Measurements from ENCODE around the gene AOPEP. TPM values are rescaled to one million over a fixed set of nuclear protein-coding genes. Genes with fewer than 3 reads are reported as not detected.

The AOPEP gene
- total RNA-seq, 1 donor from 2014 or later = 75.3 TPM

- Histone ChIP-seq H4K20me1 (ENCODE audit: insufficient read depth, low read length) (no peaks in the 10 kb centered on the region), H3K4me2 (ENCODE audit: low read length) (no peak overlapping the region), H3K9ac (ENCODE audit: low read length) (no peak overlapping the region), H3K4me1 (ENCODE audit: insufficient read depth, low read length) (peaks cover 55% of the 10 kb centered on the region), H3K79me2 (ENCODE audit: insufficient read depth, low read length) (peaks cover 4% of the 10 kb centered on the region), H3K9me3 (ENCODE audit: insufficient read depth, low read depth, low read length) (no peaks in the 10 kb centered on the region), H2AFZ (ENCODE audit: low read depth, low read length) (no peak overlapping the region), H3K27me3 (ENCODE audit: insufficient read depth, low read length) (no peaks in the 10 kb centered on the region), H3K36me3 (ENCODE audit: insufficient read depth, low read length) (no peaks in the 10 kb centered on the region), H3K27ac (ENCODE audit: low read depth, low read length) (no peak overlapping the region), H3K4me3 (ENCODE audit: insufficient read depth, low read depth, low read length) (no peak overlapping the region)
- Mint-ChIP-seq H3K27ac (ENCODE audit: unreplicated experiment) (no peak overlapping the region), H3K4me1 (ENCODE audit: low read depth, unreplicated experiment) (peaks cover 61% of the 10 kb centered on the region), H3K4me3 (ENCODE audit: unreplicated experiment) (no peak overlapping the region), H3K9me3 (ENCODE audit: unreplicated experiment) (no peaks in the 10 kb centered on the region), H3K27me3 (ENCODE audit: low read depth, unreplicated experiment) (no peaks in the 10 kb centered on the region), H3K36me3 (ENCODE audit: low read depth, unreplicated experiment) (peaks cover 3% of the 10 kb centered on the region)
- TF ChIP-seq CTCF (IDR thresholded peaks at IDR 0.05; ENCODE audit: insufficient read depth, low read depth, low read length) = no peak
- no peak for TF ChIP-seq EZH2 (IDR thresholded peaks at IDR 0.05; ENCODE audit: insufficient read depth, low read length)
- no peak for DNase-seq (ENCODE audit: low read depth)
- FAIRE-seq = no peak
Measured at GRCh38 chr9:94918038-94918753, 191.7 kb downstream of the AOPEP start.

GRCh38 chr9:94919376-94920098 is 193.0 kb downstream of the AOPEP start:
- DNase-seq (ENCODE audit: low read depth) (peak; percentile 81), FAIRE-seq (no peak)
- TF ChIP-seq CTCF (IDR thresholded peaks at IDR 0.05; ENCODE audit: insufficient read depth, low read depth, low read length) (no peak), EZH2 (IDR thresholded peaks at IDR 0.05; ENCODE audit: insufficient read depth, low read length) (no peak)
- Mint-ChIP-seq H3K4me3 (ENCODE audit: unreplicated experiment) (peak overlapping the region; percentile 27), H3K27ac (ENCODE audit: unreplicated experiment) (peak overlapping the region; percentile 98), H3K9me3 (ENCODE audit: unreplicated experiment) (no peaks in the 10 kb centered on the region), H3K36me3 (ENCODE audit: low read depth, unreplicated experiment) (peaks cover 5% of the 10 kb centered on the region), H3K27me3 (ENCODE audit: low read depth, unreplicated experiment) (no peaks in the 10 kb centered on the region), H3K4me1 (ENCODE audit: low read depth, unreplicated experiment) (peaks cover 62% of the 10 kb centered on the region)
- peaks cover 51% of the 10 kb centered on the region for H3K4me1 ChIP-seq (ENCODE audit: insufficient read depth, low read length)
- peak overlapping the region; percentile 39 for H3K9ac ChIP-seq (ENCODE audit: low read length)
- no peaks in the 10 kb centered on the region for H3K9me3 ChIP-seq (ENCODE audit: insufficient read depth, low read depth, low read length)
- peak overlapping the region; percentile 28 for H3K27ac ChIP-seq (ENCODE audit: low read depth, low read length)
- no peaks in the 10 kb centered on the region for H3K27me3 ChIP-seq (ENCODE audit: insufficient read depth, low read length)
- H3K4me3 ChIP-seq (ENCODE audit: insufficient read depth, low read depth, low read length) = no peak overlapping the region
- H4K20me1 ChIP-seq (ENCODE audit: insufficient read depth, low read length) = no peaks in the 10 kb centered on the region
- H3K36me3 ChIP-seq (ENCODE audit: insufficient read depth, low read length) = no peaks in the 10 kb centered on the region
- H3K4me2 ChIP-seq (ENCODE audit: low read length) = peak overlapping the region; percentile 15
- no peak overlapping the region for H2AFZ ChIP-seq (ENCODE audit: low read depth, low read length)
- peaks cover 4% of the 10 kb centered on the region for H3K79me2 ChIP-seq (ENCODE audit: insufficient read depth, low read length)

Measured in astrocyte (in vitro differentiated cells and primary cell).